Uterus (tissue), 4 donors: Measurements from ENCODE around the gene EXOC4. TPM values are rescaled to one million over a fixed set of nuclear protein-coding genes. Genes with fewer than 3 reads are reported as not detected.

ENCODE experiments used
- DNase-seq, 2 donors: peaks; one replicate each; pipeline ENCODE4 v3.0.0-alpha.2; 2019 to 2020
- H3K27ac ChIP-seq, 2 donors: fragments of 200-600 bp; sonication (generic); 1 replicate in 1 of 2; 2 replicates in 1 of 2; pipeline ENCODE4 v1.5.1; 2016 to 2018
- H3K27me3 ChIP-seq, 2 donors: fragments of 200-600 bp; sonication (generic); one replicate each; pipeline ENCODE4 v1.5.1; 2018 to 2019; ENCODE audit warnings: control low read depth in 1 of 2
- H3K36me3 ChIP-seq, 2 donors: fragments of 200-600 bp; sonication (generic); one replicate each; pipeline ENCODE4 v1.5.1; 2019; ENCODE audit warnings: control low read depth in 1 of 2
- H3K4me1 ChIP-seq, 2 donors: fragments of 200-600 bp; sonication (generic); one replicate each; pipeline ENCODE4 v1.5.1; 2018 to 2019; ENCODE audit warnings: control low read depth in 1 of 2
- H3K4me3 ChIP-seq, 2 donors: fragments of 200-600 bp; sonication (generic); 1 replicate in 1 of 2; 2 replicates in 1 of 2; pipeline ENCODE4 v1.5.1; 2018 to 2019; ENCODE audit warnings: mild to moderate bottlenecking in 1 of 2
- H3K9me3 ChIP-seq, 2 donors: fragments of 200-600 bp; sonication (generic); one replicate each; pipeline ENCODE4 v1.5.1; 2019; ENCODE audit warnings: control low read depth in 1 of 2
- POLR2A ChIP-seq, 2 donors: fragments of 450-650 bp; IDR thresholded peaks; one replicate each; pipeline ENCODE4 v1.6.1; 2016; ENCODE audit warnings: antibody characterized with exemption in 2 of 2, mild to moderate bottlenecking in 1 of 2, moderate library complexity in 1 of 2
- intact Hi-C: fragments of 100-400 bp; cut with DNase I; formaldehyde crosslinking; loops from one replicate; pipeline ENCODE4 v1.15.1; 2023; ENCODE audit warnings: low total_unique reads
- total RNA-seq, 4 donors: library from RNA; depleted of rRNA in 3 of 4; stranded (reverse); fragments of >200 nt in 3 of 4; gene quantifications; one replicate each; pipeline versions ENCODE4 v1.1.0 to v1.2.4, GENCODE V29; 2014 to 2023
- TF ChIP-seq, protein P1 (sequence below), 4 experiments: fragments of 200-600 bp in 2 of 4; fragments of 450-650 bp in 2 of 4; sonication (generic) in 2 of 4; IDR thresholded peaks; one replicate each; pipeline ENCODE4 v1.5.1; 2016 to 2019; ENCODE audit warnings: antibody characterized with exemption in 4 of 4, mild to moderate bottlenecking in 2 of 4, moderate library complexity in 1 of 4
- donor health status: DM: yes; HTN: yes; CAD: no.

EXOC4 gene
- total RNA-seq, 4 donors from 2014 or later: 27.2 to 126 (median 65.4) TPM

GRCh38 chr7:133386205-133386604, 133.3 kb downstream of the EXOC4 start:
- H3K27ac ChIP-seq: no peak overlapping the region
- no peaks in the 10 kb centered on the region for H3K36me3 ChIP-seq
- TF ChIP-seq, protein P1, sequence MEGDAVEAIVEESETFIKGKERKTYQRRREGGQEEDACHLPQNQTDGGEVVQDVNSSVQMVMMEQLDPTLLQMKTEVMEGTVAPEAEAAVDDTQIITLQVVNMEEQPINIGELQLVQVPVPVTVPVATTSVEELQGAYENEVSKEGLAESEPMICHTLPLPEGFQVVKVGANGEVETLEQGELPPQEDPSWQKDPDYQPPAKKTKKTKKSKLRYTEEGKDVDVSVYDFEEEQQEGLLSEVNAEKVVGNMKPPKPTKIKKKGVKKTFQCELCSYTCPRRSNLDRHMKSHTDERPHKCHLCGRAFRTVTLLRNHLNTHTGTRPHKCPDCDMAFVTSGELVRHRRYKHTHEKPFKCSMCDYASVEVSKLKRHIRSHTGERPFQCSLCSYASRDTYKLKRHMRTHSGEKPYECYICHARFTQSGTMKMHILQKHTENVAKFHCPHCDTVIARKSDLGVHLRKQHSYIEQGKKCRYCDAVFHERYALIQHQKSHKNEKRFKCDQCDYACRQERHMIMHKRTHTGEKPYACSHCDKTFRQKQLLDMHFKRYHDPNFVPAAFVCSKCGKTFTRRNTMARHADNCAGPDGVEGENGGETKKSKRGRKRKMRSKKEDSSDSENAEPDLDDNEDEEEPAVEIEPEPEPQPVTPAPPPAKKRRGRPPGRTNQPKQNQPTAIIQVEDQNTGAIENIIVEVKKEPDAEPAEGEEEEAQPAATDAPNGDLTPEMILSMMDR (IDR thresholded peaks at IDR 0.05): no peak
- no peak for TF ChIP-seq POLR2A (IDR thresholded peaks at IDR 0.05)

DNA sequence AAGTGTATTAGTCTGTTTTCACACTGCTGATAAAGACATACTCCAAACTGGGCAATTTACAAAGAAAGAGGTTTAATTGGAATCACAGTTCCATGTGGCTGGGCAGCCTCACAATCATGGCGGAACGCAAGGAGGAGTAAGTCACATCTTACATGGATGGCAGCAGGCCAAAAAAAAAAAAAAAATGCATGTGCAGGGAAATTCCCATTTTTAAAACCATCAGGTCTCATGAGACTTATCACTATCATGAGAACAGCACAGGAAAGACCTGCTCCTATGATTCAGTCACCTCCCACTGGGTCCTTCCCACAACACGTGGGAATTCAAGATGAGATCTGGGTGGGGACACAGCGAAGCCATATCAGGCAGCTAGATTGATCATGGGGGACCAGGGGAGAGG, 136.8 kb downstream of the EXOC4 start:
- intact Hi-C loops: no loop called here
- Histone ChIP-seq H3K27ac (no peak overlapping the region), H3K4me3 (no peak overlapping the region), H3K27me3 (no peaks in the 10 kb centered on the region), H3K4me1 (no peaks in the 10 kb centered on the region), H3K9me3 (no peaks in the 10 kb centered on the region), H3K36me3 (no peaks in the 10 kb centered on the region)
- no peak for TF ChIP-seq POLR2A (IDR thresholded peaks at IDR 0.05)
- TF ChIP-seq, protein P1 (IDR thresholded peaks at IDR 0.05): no peak
- DNase-seq: no peak

More at GRCh38 chr7:133386205-133386604, 133.3 kb downstream of the EXOC4 start:
- Histone ChIP-seq H3K9me3 (no peaks in the 10 kb centered on the region), H3K4me3 (no peak overlapping the region), H3K27me3 (no peaks in the 10 kb centered on the region), H3K4me1 (no peaks in the 10 kb centered on the region)
- intact Hi-C loops: no loop called here
- no peak for DNase-seq

DNA sequence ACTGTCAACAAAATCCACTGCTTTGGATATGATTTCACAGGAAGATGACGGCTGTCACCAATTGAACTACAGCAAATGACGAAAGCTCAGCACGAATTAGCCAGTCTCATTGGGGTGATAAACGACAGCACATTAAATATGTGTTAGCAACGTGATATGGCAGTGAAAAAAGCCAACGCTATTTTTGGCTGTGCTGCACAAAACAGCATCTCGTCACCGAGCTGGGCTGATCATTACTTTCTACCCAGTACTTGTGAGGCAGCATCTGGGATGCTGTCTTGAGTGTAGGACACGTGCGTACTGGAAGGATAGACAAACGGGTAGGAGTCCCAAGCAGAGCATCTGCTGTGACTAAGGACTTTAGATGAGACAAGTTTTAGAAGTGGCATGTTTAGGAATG, 138.3 kb downstream of the EXOC4 start:
- H3K27ac ChIP-seq: no peak overlapping the region
- no peak for TF ChIP-seq POLR2A (IDR thresholded peaks at IDR 0.05)
- TF ChIP-seq, protein P1 (IDR thresholded peaks at IDR 0.05): no peak
- no peak for DNase-seq

GRCh38 chr7:133394369-133394768, 141.5 kb downstream of the EXOC4 start:
- H3K4me1 ChIP-seq: no peaks in the 10 kb centered on the region
- intact Hi-C loops: no loop called here
- H3K36me3 ChIP-seq: no peaks in the 10 kb centered on the region
- H3K4me3 ChIP-seq: no peak overlapping the region
- TF ChIP-seq POLR2A (IDR thresholded peaks at IDR 0.05): no peak
- TF ChIP-seq, protein P1 (IDR thresholded peaks at IDR 0.05): no peak
- H3K27me3 ChIP-seq: no peaks in the 10 kb centered on the region
- no peaks in the 10 kb centered on the region for H3K9me3 ChIP-seq
- H3K27ac ChIP-seq: no peak overlapping the region
- DNase-seq: no peak

More for the DNA sequence above, 138.3 kb downstream of the EXOC4 start:
- no peak overlapping the region for H3K4me3 ChIP-seq
- intact Hi-C loops: no loop called here
- no peaks in the 10 kb centered on the region for H3K27me3 ChIP-seq
- H3K4me1 ChIP-seq: no peaks in the 10 kb centered on the region
- H3K9me3 ChIP-seq: no peaks in the 10 kb centered on the region
- no peaks in the 10 kb centered on the region for H3K36me3 ChIP-seq

- no peaks in the 10 kb centered on the region for H3K4me1 ChIP-seq
- no peak overlapping the region for H3K4me3 ChIP-seq
- no peaks in the 10 kb centered on the region for H3K36me3 ChIP-seq
- no peaks in the 10 kb centered on the region for H3K9me3 ChIP-seq
- TF ChIP-seq, protein P1 (IDR thresholded peaks at IDR 0.05): no peak
- TF ChIP-seq POLR2A (IDR thresholded peaks at IDR 0.05): no peak
- no peak for DNase-seq
- no peaks in the 10 kb centered on the region for H3K27me3 ChIP-seq
- intact Hi-C loops: no loop called here
- no peak overlapping the region for H3K27ac ChIP-seq
Measured at GRCh38 chr7:133395551-133395950, 142.7 kb downstream of the EXOC4 start.
